Measurements from ENCODE around the gene RTL9.

The RTL9 gene

GRCh38 chrX:110407910-110408545 lies 49.4 kb downstream of the RTL9 start:
- DNase-seq, result peak; percentile 64
